ACC112 (cell line): ENCODE results near the gene DSCAML1.

Experiments
- H2AFZ ChIP-seq: fragments of 200-600 bp; sonication (generic); one replicate; pipeline ENCODE4 v1.6.0; 2017; ENCODE audit warnings: antibody characterized with exemption, low read length; ENCODE audit not compliant: unreplicated experiment
- H3K27ac ChIP-seq: fragments of 200-600 bp; sonication (generic); 2 replicates; pipeline ENCODE4 v1.5.1; 2014; ENCODE audit warnings: low read depth, mild to moderate bottlenecking, antibody characterized with exemption, low read length, moderate library complexity
- H3K27me3 ChIP-seq: fragments of 200-600 bp; sonication (generic); 2 replicates; pipeline ENCODE4 v1.6.1; 2014; ENCODE audit warnings: mild to moderate bottlenecking, antibody characterized with exemption, low read length, moderate library complexity, mixed read lengths; ENCODE audit not compliant: insufficient read depth
- H3K36me3 ChIP-seq: fragments of 200-600 bp; sonication (generic); 2 replicates; pipeline ENCODE4 v1.6.1; 2016; ENCODE audit warnings: mild to moderate bottlenecking, antibody characterized with exemption, low read length, moderate library complexity, mixed read lengths; ENCODE audit not compliant: insufficient read depth
- H3K4me1 ChIP-seq: fragments of 200-600 bp; sonication (generic); one replicate; pipeline ENCODE4 v1.6.1; 2016; ENCODE audit warnings: low read length, mixed read lengths; ENCODE audit not compliant: insufficient read depth, unreplicated experiment, control insufficient read depth
- H3K4me3 ChIP-seq: fragments of 200-600 bp; sonication (generic); 2 replicates; pipeline ENCODE4 v1.5.1; 2014; ENCODE audit warnings: mild to moderate bottlenecking, low read depth, low read length
- H3K79me2 ChIP-seq: fragments of 200-600 bp; sonication (generic); one replicate; pipeline ENCODE4 v1.6.0; 2016; ENCODE audit warnings: low read length; ENCODE audit not compliant: control insufficient read depth, unreplicated experiment, insufficient read depth

The DSCAML1 gene

GRCh38 chr11:117505285-117505970 lies 291.6 kb downstream of the DSCAML1 start:
- Histone ChIP-seq H3K4me1 (no peaks in the 10 kb centered on the region), H2AFZ (no peak overlapping the region), H3K27ac (no peak overlapping the region), H3K27me3 (peaks cover 30% of the 10 kb centered on the region; the same call in 1 of the 2 replicates), H3K79me2 (no peaks in the 10 kb centered on the region), H3K4me3 (no peak overlapping the region), H3K36me3 (no peaks in the 10 kb centered on the region)

GRCh38 chr11:117502779-117503100 lies 294.3 kb downstream of the DSCAML1 start:
- Histone ChIP-seq H3K4me3 (no peak overlapping the region), H3K4me1 (no peaks in the 10 kb centered on the region), H3K27me3 (peaks cover 56% of the 10 kb centered on the region), H3K79me2 (no peaks in the 10 kb centered on the region), H2AFZ (no peak overlapping the region), H3K27ac (no peak overlapping the region), H3K36me3 (no peaks in the 10 kb centered on the region)

- no peak overlapping the region for H2AFZ ChIP-seq
- no peak overlapping the region for H3K4me3 ChIP-seq
- peaks cover 62% of the 10 kb centered on the region for H3K27me3 ChIP-seq
- no peak overlapping the region for H3K27ac ChIP-seq
- H3K79me2 ChIP-seq: no peaks in the 10 kb centered on the region
- no peaks in the 10 kb centered on the region for H3K36me3 ChIP-seq
- no peaks in the 10 kb centered on the region for H3K4me1 ChIP-seq
These were observed 294.8 kb downstream of the DSCAML1 start for GRCh38 chr11:117502015-117502778.

- H3K4me3 ChIP-seq: no peak overlapping the region
- H3K36me3 ChIP-seq: no peaks in the 10 kb centered on the region
- no peak overlapping the region for H2AFZ ChIP-seq
- no peaks in the 10 kb centered on the region for H3K79me2 ChIP-seq
- no peaks in the 10 kb centered on the region for H3K4me1 ChIP-seq
- H3K27ac ChIP-seq: no peak overlapping the region
- peaks cover 68% of the 10 kb centered on the region for H3K27me3 ChIP-seq
These were observed 295.6 kb downstream of the DSCAML1 start for GRCh38 chr11:117501237-117501898.

GRCh38 chr11:117498791-117499190 lies 298.2 kb downstream of the DSCAML1 start:
- Histone ChIP-seq H3K79me2 (no peaks in the 10 kb centered on the region), H3K4me3 (no peak overlapping the region), H3K36me3 (no peaks in the 10 kb centered on the region), H3K27me3 (peaks cover 79% of the 10 kb centered on the region), H3K27ac (no peak overlapping the region), H2AFZ (no peak overlapping the region), H3K4me1 (no peaks in the 10 kb centered on the region)

- H3K27ac ChIP-seq: no peak overlapping the region
- no peaks in the 10 kb centered on the region for H3K4me1 ChIP-seq
- no peak overlapping the region for H2AFZ ChIP-seq
- H3K4me3 ChIP-seq: no peak overlapping the region
- no peaks in the 10 kb centered on the region for H3K79me2 ChIP-seq
- no peaks in the 10 kb centered on the region for H3K36me3 ChIP-seq
- peaks cover 71% of the 10 kb centered on the region for H3K27me3 ChIP-seq
These were observed 299.6 kb downstream of the DSCAML1 start for GRCh38 chr11:117497206-117497951.

GRCh38 chr11:117495357-117495756 lies 301.7 kb downstream of the DSCAML1 start:
- Histone ChIP-seq H3K4me1 (no peaks in the 10 kb centered on the region), H3K4me3 (no peak overlapping the region), H2AFZ (no peak overlapping the region), H3K27ac (no peak overlapping the region), H3K36me3 (no peaks in the 10 kb centered on the region), H3K27me3 (peaks cover 71% of the 10 kb centered on the region), H3K79me2 (no peaks in the 10 kb centered on the region)

GRCh38 chr11:117492578-117493251 lies 304.3 kb downstream of the DSCAML1 start:
- no peak overlapping the region for H3K4me3 ChIP-seq
- no peak overlapping the region for H2AFZ ChIP-seq
- H3K4me1 ChIP-seq: no peaks in the 10 kb centered on the region
- H3K27me3 ChIP-seq: peaks cover 67% of the 10 kb centered on the region
- H3K36me3 ChIP-seq: no peaks in the 10 kb centered on the region
- no peaks in the 10 kb centered on the region for H3K79me2 ChIP-seq
- no peak overlapping the region for H3K27ac ChIP-seq

GRCh38 chr11:117490911-117491310 lies 306.1 kb downstream of the DSCAML1 start:
- Histone ChIP-seq H2AFZ (no peak overlapping the region), H3K27ac (no peak overlapping the region), H3K4me1 (no peaks in the 10 kb centered on the region), H3K4me3 (no peak overlapping the region), H3K27me3 (peaks cover 55% of the 10 kb centered on the region), H3K79me2 (no peaks in the 10 kb centered on the region), H3K36me3 (no peaks in the 10 kb centered on the region)
